CD14-positive monocyte (primary cell): ENCODE data around the gene SGMS1. TPM values are rescaled to one million over a fixed set of nuclear protein-coding genes. Genes with fewer than 3 reads are reported as not detected.

Source experiments
- DNase-seq, 3 donors: peaks; one replicate each; pipeline ENCODE4 v3.0.0-alpha.2; 2011 to 2022
- H2AFZ ChIP-seq: 2 replicates; pipeline ENCODE4 v1.6.0; 2012; ENCODE audit warnings: mild to moderate bottlenecking, low read depth, low read length, inconsistent platforms; ENCODE audit not compliant: insufficient read depth, poor library complexity, severe bottlenecking
- H3K27ac ChIP-seq, 2 donors: 1 replicate in 1 of 2; 2 replicates in 1 of 2; pipeline ENCODE4 v1.5.1; 2012 to 2013; ENCODE audit warnings: low read length in 2 of 2, control low read depth in 1 of 2, inconsistent platforms in 1 of 2, low read depth in 1 of 2, mild to moderate bottlenecking in 1 of 2
- H3K27me3 ChIP-seq, 2 donors: one replicate each; pipeline versions ENCODE4 v1.6.0 to v1.6.1; 2011 to 2013; ENCODE audit warnings: low read length in 2 of 2; ENCODE audit not compliant: control insufficient read depth in 2 of 2, insufficient read depth in 2 of 2
- H3K36me3 ChIP-seq, 2 donors: replicated peaks in 1 of 2; 1 replicate in 1 of 2; 2 replicates in 1 of 2; pipeline versions ENCODE4 v1.5.1 to v1.6.1; 2012 to 2013; ENCODE audit warnings: low read length in 2 of 2, control low read depth in 1 of 2, inconsistent platforms in 1 of 2, mild to moderate bottlenecking in 1 of 2; ENCODE audit not compliant: insufficient read depth in 2 of 2, control insufficient read depth in 1 of 2
- H3K4me1 ChIP-seq, 2 donors: 1 replicate in 1 of 2; 2 replicates in 1 of 2; pipeline versions ENCODE4 v1.5.1 to v1.6.1; 2012 to 2013; ENCODE audit warnings: low read length in 2 of 2, control low read depth in 1 of 2, inconsistent platforms in 1 of 2, mild to moderate bottlenecking in 1 of 2, moderate library complexity in 1 of 2; ENCODE audit not compliant: insufficient read depth in 2 of 2, control insufficient read depth in 1 of 2
- H3K4me2 ChIP-seq: replicated peaks from 2 replicates; pipeline ENCODE3; 2012; ENCODE audit warnings: low read length, moderate library complexity, mild to moderate bottlenecking; ENCODE audit not compliant: poor library complexity, severe bottlenecking; ENCODE audit errors: extremely low read depth
- H3K4me3 ChIP-seq, 3 experiments: fragments of 200-600 bp in 1 of 3; sonication (generic) in 1 of 3; replicated peaks in 1 of 3; 1 replicate in 2 of 3; 2 replicates in 1 of 3; pipeline ENCODE4 v1.5.1; 2011 to 2013; ENCODE audit warnings: low read length in 3 of 3, mild to moderate bottlenecking in 3 of 3, control low read depth in 2 of 3, low read depth in 2 of 3, inconsistent platforms in 1 of 3, moderate library complexity in 1 of 3
- H3K79me2 ChIP-seq: 2 replicates; pipeline ENCODE4 v1.6.0; 2012; ENCODE audit warnings: mild to moderate bottlenecking, control low read depth, inconsistent platforms, low read length, moderate library complexity; ENCODE audit not compliant: insufficient read depth
- H3K9ac ChIP-seq: 2 replicates; pipeline ENCODE4 v1.6.0; 2017; ENCODE audit warnings: low read length, mild to moderate bottlenecking; ENCODE audit not compliant: insufficient read depth, poor library complexity, severe bottlenecking
- H3K9me3 ChIP-seq, 2 donors: replicated peaks in 1 of 2; 1 replicate in 1 of 2; 2 replicates in 1 of 2; pipeline versions ENCODE4 v1.5.1 to v1.6.1; 2012 to 2013; ENCODE audit warnings: low read length in 2 of 2, control low read depth in 1 of 2; ENCODE audit not compliant: control insufficient read depth in 1 of 2, insufficient read depth in 1 of 2
- H4K20me1 ChIP-seq: 2 replicates; pipeline ENCODE4 v1.6.0; 2012; ENCODE audit warnings: mild to moderate bottlenecking, low read length, control low read depth, moderate library complexity; ENCODE audit not compliant: insufficient read depth
- H3K27ac Mint-ChIP-seq, 7 donors: one replicate each; pipeline ENCODE4 v1.8.0; 2020; ENCODE audit warnings: mild to moderate bottlenecking in 7 of 7, mixed read lengths in 7 of 7, moderate library complexity in 6 of 7, inconsistent platforms in 2 of 7
- H3K27me3 Mint-ChIP-seq, 3 donors: one replicate each; pipeline ENCODE4 v1.8.0; 2021 to 2022; ENCODE audit warnings: low read depth in 3 of 3, mild to moderate bottlenecking in 3 of 3, mixed read lengths in 3 of 3, moderate library complexity in 3 of 3, inconsistent platforms in 1 of 3
- H3K36me3 Mint-ChIP-seq, 2 donors: one replicate each; pipeline ENCODE4 v1.8.0; 2020; ENCODE audit warnings: mixed read lengths in 2 of 2, inconsistent platforms in 1 of 2, mild to moderate bottlenecking in 1 of 2
- H3K4me1 Mint-ChIP-seq: one replicate; pipeline ENCODE4 v1.8.0; 2020; ENCODE audit warnings: mild to moderate bottlenecking, mixed read lengths
- H3K4me3 Mint-ChIP-seq, 2 donors: one replicate each; pipeline ENCODE4 v1.8.0; 2020; ENCODE audit warnings: mild to moderate bottlenecking in 2 of 2, mixed read lengths in 2 of 2, moderate library complexity in 1 of 2
- H3K9me3 Mint-ChIP-seq, 7 donors: one replicate each; pipeline ENCODE4 v1.8.0; 2020 to 2022; ENCODE audit warnings: mixed read lengths in 7 of 7, mild to moderate bottlenecking in 6 of 7, moderate library complexity in 6 of 7, inconsistent platforms in 2 of 7
- WGBS: methylation state at CpG from one replicate; pipeline ENCODE4 v1.1.5; 2013; ENCODE audit warnings: missing lambda C conversion rate; ENCODE audit not compliant: insufficient coverage; 5-methylcytosine and 5-hydroxymethylcytosine counted together
- intact Hi-C, 2 donors: fragments of 100-400 bp; cut with micrococcal nuclease; formaldehyde crosslinking; loops; one replicate each; pipeline versions ENCODE4 v1.15.0 to v1.15.1; 2023
- polyA plus RNA-seq, 3 donors: library from polyadenylated mRNA; depleted of rRNA in 1 of 3; unstranded in 2 of 3; stranded (reverse) in 1 of 3; fragments of 300-500 nt in 2 of 3; fragments of >200 nt in 1 of 3; fragmentation: Illumina TruSeq in 2 of 3; gene quantifications; 1 replicate in 2 of 3; 2 replicates in 1 of 3; pipeline ENCODE4 v1.2.3, GENCODE V29; 2012 to 2021
- TF ChIP-seq, protein P1 (sequence below): fragments of 200-600 bp; IDR thresholded peaks from one replicate; pipeline ENCODE4 v1.8.0; 2022; ENCODE audit warnings: antibody characterized with exemption, mild to moderate bottlenecking

SGMS1 gene
- polyA plus RNA-seq, 3 donors, result 19.5 to 20.6 (median 20.4) TPM

DNA sequence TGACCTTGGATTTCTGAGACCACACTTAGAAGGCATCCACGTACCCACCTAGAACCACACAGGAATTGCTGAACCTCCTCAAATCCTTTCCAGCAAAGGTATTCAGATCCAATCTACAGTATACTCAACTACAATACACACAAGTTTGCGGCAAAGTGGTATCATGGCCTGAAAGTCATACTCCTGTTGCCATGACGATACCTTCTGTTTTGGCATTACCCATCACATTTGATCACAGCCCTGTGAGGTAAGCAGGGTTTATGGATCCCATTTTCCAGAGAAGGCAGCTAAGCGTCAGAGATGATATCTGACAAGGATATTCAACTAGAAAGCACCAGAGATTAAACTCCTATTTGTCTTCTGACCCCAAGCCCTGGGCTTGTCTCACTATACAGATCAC lies 32.8 kb downstream of the SGMS1 start:
- Histone ChIP-seq H2AFZ (no peak overlapping the region), H3K36me3 (peaks cover 3 to 17% of the 10 kb centered on the region in 2 donors), H3K4me3 (no peak overlapping the region), H4K20me1 (peaks cover 20% of the 10 kb centered on the region), H3K4me2 (no peak overlapping the region), H3K9me3 (no peaks in the 10 kb centered on the region), H3K27me3 (no peaks in the 10 kb centered on the region), H3K27ac (no peak overlapping the region), H3K4me1 (peaks cover 9 to 11% of the 10 kb centered on the region in 2 donors), H3K9ac (no peak overlapping the region), H3K79me2 (no peaks in the 10 kb centered on the region)
- H3K27me3 Mint-ChIP-seq, result peaks cover 0 to 1% (median 0%) of the 10 kb centered on the region in 3 donors
- intact Hi-C loops, result no loop called here
- DNase-seq, result no peak
- WGBS, result 100% methylated on average over 2 of the region's 4 CpGs
- no peak overlapping the region for H3K27ac Mint-ChIP-seq
- peaks cover 21% of the 10 kb centered on the region for H3K4me1 Mint-ChIP-seq
- no peak overlapping the region for H3K4me3 Mint-ChIP-seq
- peaks cover 21 to 27% of the 10 kb centered on the region in 2 donors for H3K36me3 Mint-ChIP-seq
- peaks cover 0 to 2% (median 0%) of the 10 kb centered on the region in 7 donors for H3K9me3 Mint-ChIP-seq
- TF ChIP-seq, protein P1, sequence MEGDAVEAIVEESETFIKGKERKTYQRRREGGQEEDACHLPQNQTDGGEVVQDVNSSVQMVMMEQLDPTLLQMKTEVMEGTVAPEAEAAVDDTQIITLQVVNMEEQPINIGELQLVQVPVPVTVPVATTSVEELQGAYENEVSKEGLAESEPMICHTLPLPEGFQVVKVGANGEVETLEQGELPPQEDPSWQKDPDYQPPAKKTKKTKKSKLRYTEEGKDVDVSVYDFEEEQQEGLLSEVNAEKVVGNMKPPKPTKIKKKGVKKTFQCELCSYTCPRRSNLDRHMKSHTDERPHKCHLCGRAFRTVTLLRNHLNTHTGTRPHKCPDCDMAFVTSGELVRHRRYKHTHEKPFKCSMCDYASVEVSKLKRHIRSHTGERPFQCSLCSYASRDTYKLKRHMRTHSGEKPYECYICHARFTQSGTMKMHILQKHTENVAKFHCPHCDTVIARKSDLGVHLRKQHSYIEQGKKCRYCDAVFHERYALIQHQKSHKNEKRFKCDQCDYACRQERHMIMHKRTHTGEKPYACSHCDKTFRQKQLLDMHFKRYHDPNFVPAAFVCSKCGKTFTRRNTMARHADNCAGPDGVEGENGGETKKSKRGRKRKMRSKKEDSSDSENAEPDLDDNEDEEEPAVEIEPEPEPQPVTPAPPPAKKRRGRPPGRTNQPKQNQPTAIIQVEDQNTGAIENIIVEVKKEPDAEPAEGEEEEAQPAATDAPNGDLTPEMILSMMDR, result no peak

DNA sequence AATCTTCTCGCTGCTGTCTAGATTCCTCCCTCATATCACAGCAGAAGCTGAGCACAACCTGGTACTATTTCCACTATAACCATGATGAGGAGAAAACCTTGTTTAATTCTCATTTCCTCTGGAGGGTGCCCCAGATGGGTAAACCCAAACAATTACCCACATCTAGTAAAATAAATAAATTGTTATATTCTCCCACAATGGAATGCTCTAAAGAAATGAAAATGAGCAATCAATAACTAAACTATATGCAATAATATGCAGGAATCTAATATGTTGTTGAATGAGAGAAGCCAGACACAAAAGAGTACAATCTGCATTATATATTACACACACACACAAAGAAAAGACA lies 37.0 kb downstream of the SGMS1 start:
- peaks cover 3 to 17% of the 10 kb centered on the region in 2 donors for H3K36me3 ChIP-seq
- no peaks in the 10 kb centered on the region for H3K27me3 ChIP-seq
- intact Hi-C loops, result no loop called here
- Mint-ChIP-seq H3K27me3 (peaks cover 0 to 1% (median 0%) of the 10 kb centered on the region in 3 donors), H3K4me3 (no peak overlapping the region), H3K9me3 (no peaks in the 10 kb centered on the region), H3K27ac (peak overlapping the region in 3 of 7 donors; percentile 8 to 52 (median 25)), H3K36me3 (peaks cover 29 to 31% of the 10 kb centered on the region in 2 donors), H3K4me1 (peaks cover 26% of the 10 kb centered on the region)
- no peak overlapping the region for H3K9ac ChIP-seq
- no peaks in the 10 kb centered on the region for H3K9me3 ChIP-seq
- TF ChIP-seq, protein P1, result no peak
- H3K4me3 ChIP-seq, result no peak overlapping the region
- no peak overlapping the region for H3K4me2 ChIP-seq
- 11% methylated on average over 1 of the region's 1 CpG for whole genome bisulfite sequencing
- peaks cover 9 to 11% of the 10 kb centered on the region in 2 donors for H3K4me1 ChIP-seq
- H3K79me2 ChIP-seq, result no peaks in the 10 kb centered on the region
- H3K27ac ChIP-seq, result peak overlapping the region in 1 of 2 donors; percentile 9
- no peak overlapping the region for H2AFZ ChIP-seq
- no peak for DNase-seq
- peaks cover 18% of the 10 kb centered on the region for H4K20me1 ChIP-seq
